Measurements from ENCODE around the gene HORMAD2.

HORMAD2 gene

GRCh38 chr22:30169002-30169401, 88.7 kb downstream of the HORMAD2 start:
- no peak for ATAC-seq
- no peak for TF ChIP-seq BACH2 (CRISPR knock-in tag; IDR thresholded peaks at IDR 0.05; ENCODE audit: borderline replicate concordance)

- no peak for ATAC-seq
- no peak for TF ChIP-seq PATZ1 (CRISPR knock-in tag; IDR thresholded peaks at IDR 0.05; ENCODE audit: borderline replicate concordance)
- TF ChIP-seq OSR1 (CRISPR knock-in tag; IDR thresholded peaks at IDR 0.05): no peak
- TF ChIP-seq TOX (CRISPR knock-in tag; IDR thresholded peaks at IDR 0.05; ENCODE audit: borderline replicate concordance): no peak
- TF ChIP-seq ESRRG (CRISPR knock-in tag; IDR thresholded peaks at IDR 0.05): no peak
- TF ChIP-seq ZNF70 (CRISPR knock-in tag; IDR thresholded peaks at IDR 0.05): no peak
- no peak for TF ChIP-seq CSRNP3 (CRISPR knock-in tag; IDR thresholded peaks at IDR 0.05)
- TF ChIP-seq GLIS3 (CRISPR knock-in tag; IDR thresholded peaks at IDR 0.05): no peak
- TF ChIP-seq ISL1 (CRISPR knock-in tag; IDR thresholded peaks at IDR 0.05): no peak
- TF ChIP-seq CREB5 (CRISPR knock-in tag; IDR thresholded peaks at IDR 0.05; ENCODE audit: low read depth): no peak
- TF ChIP-seq BACH2 (CRISPR knock-in tag; IDR thresholded peaks at IDR 0.05; ENCODE audit: borderline replicate concordance): no peak
- no peak for TF ChIP-seq ZFP30 (CRISPR knock-in tag; IDR thresholded peaks at IDR 0.05)
- TF ChIP-seq ZNF565 (CRISPR knock-in tag; conservative IDR thresholded peaks at IDR 0.05; ENCODE audit: low read depth): no peak
- no peak for TF ChIP-seq ZNF8 (CRISPR knock-in tag; IDR thresholded peaks at IDR 0.05)
- no peak for TF ChIP-seq TSHZ2 (CRISPR knock-in tag; IDR thresholded peaks at IDR 0.05)
- TF ChIP-seq SNAI2 (CRISPR knock-in tag; IDR thresholded peaks at IDR 0.05): no peak
- TF ChIP-seq CSDC2 (CRISPR knock-in tag; IDR thresholded peaks at IDR 0.05): no peak
- TF ChIP-seq ARNTL (CRISPR knock-in tag; IDR thresholded peaks at IDR 0.05; ENCODE audit: borderline replicate concordance, low read depth): no peak
- no peak for TF ChIP-seq ZFP3 (CRISPR knock-in tag; IDR thresholded peaks at IDR 0.05)
- TF ChIP-seq POU6F1 (CRISPR knock-in tag; IDR thresholded peaks at IDR 0.05; ENCODE audit: borderline replicate concordance, low read depth): no peak
These were observed 89.9 kb downstream of the HORMAD2 start for GRCh38 chr22:30170129-30170528.

GRCh38 chr22:30171008-30171407, 90.7 kb downstream of the HORMAD2 start:
- TF ChIP-seq ZNF8 (CRISPR knock-in tag; IDR thresholded peaks at IDR 0.05) (no peak), PPARA (CRISPR knock-in tag; IDR thresholded peaks at IDR 0.05; ENCODE audit: borderline replicate concordance) (no peak), CREB5 (CRISPR knock-in tag; IDR thresholded peaks at IDR 0.05; ENCODE audit: low read depth) (no peak), ESRRG (CRISPR knock-in tag; IDR thresholded peaks at IDR 0.05) (no peak), TCF4 (CRISPR knock-in tag; IDR thresholded peaks at IDR 0.05; ENCODE audit: borderline replicate concordance) (no peak), RARB (CRISPR knock-in tag; IDR thresholded peaks at IDR 0.05) (no peak), CSDC2 (CRISPR knock-in tag; IDR thresholded peaks at IDR 0.05) (no peak), ZNF565 (CRISPR knock-in tag; conservative IDR thresholded peaks at IDR 0.05; ENCODE audit: low read depth) (no peak), ZNF70 (CRISPR knock-in tag; IDR thresholded peaks at IDR 0.05) (no peak)
- ATAC-seq: no peak
